ENCODE results near the gene UNC45B. TPM values are rescaled to one million over a fixed set of nuclear protein-coding genes. Genes with fewer than 3 reads are reported as not detected.
"Not testable (repeated sequence)": the region's sequence is repeated elsewhere in the genome, so short reads cannot be mapped to it uniquely, and the experiment has no call there.

Gene UNC45B
- total RNA-seq, 1 donor from 2014 or later = not detected

- no peak for DNase-seq (ENCODE audit: extremely low spot score in 2 of 2)
- intact Hi-C loops (cut with DNase I) = loop anchor here (10.0 kb wide), 1 partner anchor 365 kb away; the partner anchor contains the start of gene SLFN12L
Measured at GRCh38 chr17:35169835-35170363, 22.3 kb downstream of the UNC45B start.

GRCh38 chr17:35170968-35171771 lies 23.6 kb downstream of the UNC45B start:
- H3K36me3 ChIP-seq = no peaks in the 10 kb centered on the region
- H3K9me3 ChIP-seq = no peaks in the 10 kb centered on the region
- H3K4me3 ChIP-seq = no peak overlapping the region
- no peaks in the 10 kb centered on the region for H3K27me3 ChIP-seq
- H3K27ac ChIP-seq = no peak overlapping the region
- TF ChIP-seq POLR2AphosphoS5 (IDR thresholded peaks at IDR 0.05; ENCODE audit: insufficient read depth in 1 of 2, low read depth in 1 of 2) (no peak), CTCF (IDR thresholded peaks at IDR 0.05) (peak in 1 of 3 experiments; percentile 32)
- peaks cover 7% of the 10 kb centered on the region for H3K4me1 ChIP-seq
- intact Hi-C loops (cut with DNase I) = loop anchor here (10.0 kb wide), 1 partner anchor 364 kb away; the partner anchor contains the start of gene SLFN12L
- peak in 1 of 2 donors; percentile 64 for DNase-seq (ENCODE audit: extremely low spot score in 2 of 2)

More at GRCh38 chr17:35169835-35170363, 22.3 kb downstream of the UNC45B start:
- no peak overlapping the region for H3K4me3 ChIP-seq
- TF ChIP-seq CTCF (IDR thresholded peaks at IDR 0.05) (no peak), POLR2AphosphoS5 (IDR thresholded peaks at IDR 0.05; ENCODE audit: insufficient read depth in 1 of 2, low read depth in 1 of 2) (no peak), POLR2A (IDR thresholded peaks at IDR 0.05) (no peak)
- H3K4me1 ChIP-seq = peaks cover 7% of the 10 kb centered on the region
- H3K27me3 ChIP-seq = no peaks in the 10 kb centered on the region
- H3K27ac ChIP-seq = no peak overlapping the region
- no peaks in the 10 kb centered on the region for H3K36me3 ChIP-seq
- no peaks in the 10 kb centered on the region for H3K9me3 ChIP-seq

GRCh38 chr17:35171834-35172233 lies 24.2 kb downstream of the UNC45B start:
- DNase-seq (ENCODE audit: extremely low spot score in 2 of 2) = no peak
- no peaks in the 10 kb centered on the region for H3K36me3 ChIP-seq
- intact Hi-C loops (cut with DNase I) = loop anchor here (10.0 kb wide), 1 partner anchor 363 kb away; the partner anchor contains the start of gene SLFN12L
- no peaks in the 10 kb centered on the region for H3K9me3 ChIP-seq
- no peak for TF ChIP-seq CTCF (IDR thresholded peaks at IDR 0.05)
- TF ChIP-seq POLR2A (IDR thresholded peaks at IDR 0.05) = no peak
- TF ChIP-seq POLR2AphosphoS5 (IDR thresholded peaks at IDR 0.05; ENCODE audit: insufficient read depth in 1 of 2, low read depth in 1 of 2) = no peak
- H3K4me1 ChIP-seq = peaks cover 7% of the 10 kb centered on the region
- H3K27me3 ChIP-seq = no peaks in the 10 kb centered on the region
- no peak overlapping the region for H3K27ac ChIP-seq
- no peak overlapping the region for H3K4me3 ChIP-seq

GRCh38 chr17:35172321-35172720 lies 24.7 kb downstream of the UNC45B start:
- DNase-seq (ENCODE audit: extremely low spot score in 2 of 2); H3K9me3 ChIP-seq; H3K27ac ChIP-seq; H3K4me3 ChIP-seq; H3K4me1 ChIP-seq; H3K27me3 ChIP-seq; H3K36me3 ChIP-seq: not testable (repeated sequence)
- intact Hi-C loops (cut with DNase I) = loop anchor here (10.0 kb wide), 1 partner anchor 362 kb away; the partner anchor contains the start of gene SLFN12L

- H3K27me3 ChIP-seq = no peaks in the 10 kb centered on the region
- intact Hi-C loops (cut with DNase I) = loop anchor here (10.0 kb wide), 1 partner anchor 360 kb away; the partner anchor contains the start of gene SLFN12L
- H3K36me3 ChIP-seq = no peaks in the 10 kb centered on the region
- DNase-seq (ENCODE audit: extremely low spot score in 2 of 2) = no peak
- no peaks in the 10 kb centered on the region for H3K9me3 ChIP-seq
- peaks cover 7% of the 10 kb centered on the region for H3K4me1 ChIP-seq
- no peak overlapping the region for H3K4me3 ChIP-seq
- TF ChIP-seq POLR2A (IDR thresholded peaks at IDR 0.05) (no peak), POLR2AphosphoS5 (IDR thresholded peaks at IDR 0.05; ENCODE audit: insufficient read depth in 1 of 2, low read depth in 1 of 2) (no peak), CTCF (IDR thresholded peaks at IDR 0.05) (no peak)
- H3K27ac ChIP-seq = no peak overlapping the region
Measured at GRCh38 chr17:35174835-35175334, 27.3 kb downstream of the UNC45B start.
